Skeletal muscle satellite cell (primary cell): ENCODE results near the gene CACNA1I. TPM values are rescaled to one million over a fixed set of nuclear protein-coding genes. Genes with fewer than 3 reads are reported as not detected.
"Not testable (repeated sequence)": the region's sequence is repeated elsewhere in the genome, so short reads cannot be mapped to it uniquely, and the experiment has no call there.

Experiments used
- H3K27me3 ChIP-seq: 2 replicates; pipeline ENCODE4 v1.7.0; 2013; ENCODE audit warnings: low read length; ENCODE audit not compliant: control insufficient read depth, insufficient read depth
- H3K36me3 ChIP-seq: 2 replicates; pipeline ENCODE4 v1.7.0; 2013; ENCODE audit warnings: mild to moderate bottlenecking, control low read depth, low read length; ENCODE audit not compliant: insufficient read depth
- H3K4me1 ChIP-seq: 2 replicates; pipeline ENCODE4 v1.7.0; 2013; ENCODE audit warnings: low read length; ENCODE audit not compliant: control insufficient read depth, insufficient read depth
- H3K4me2 ChIP-seq: 2 replicates; pipeline ENCODE4 v1.7.0; 2013; ENCODE audit warnings: mild to moderate bottlenecking, low read length
- H3K4me3 ChIP-seq: 2 replicates; pipeline ENCODE4 v1.7.0; 2013; ENCODE audit warnings: low read length
- H3K9ac ChIP-seq: 2 replicates; pipeline ENCODE4 v1.7.0; 2013; ENCODE audit warnings: mild to moderate bottlenecking, low read depth, low read length, moderate library complexity
- H3K9me3 ChIP-seq: replicated peaks from 2 replicates; pipeline ENCODE4 v1.7.0; 2013; ENCODE audit warnings: mild to moderate bottlenecking, control low read depth, low read length
- total RNA-seq: library from RNA; depleted of rRNA; stranded (reverse); fragments of >200 nt; gene quantifications from 2 replicates; pipeline ENCODE4 v1.2.3, GENCODE V29; 2012; rRNA removed

The CACNA1I gene
- total RNA-seq = not detected in 2 replicates

GRCh38 chr22:39570665-39571064 lies at the start of gene CACNA1I:
TSS of gene CACNA1I (plus strand) at chr22:39570753. CDS start at chr22:39570753, 0 bp downstream.
- Histone ChIP-seq H3K9ac (no peak within 1 kb of the TSS), H3K4me3 (no peak within 1 kb of the TSS), H3K4me1 (peaks cover 12% of the 10 kb centered on the region), H3K27me3 (peaks cover 18% of the 10 kb centered on the region), H3K9me3 (no peaks in the 10 kb centered on the region), H3K36me3 (no peaks in the 10 kb centered on the region), H3K4me2 (no peak within 1 kb of the TSS)

- Histone ChIP-seq H3K4me1 (peaks cover 23% of the 10 kb centered on the region), H3K4me3 (peak overlapping the region; percentile 89), H3K9ac (peak overlapping the region; percentile 100), H3K4me2 (peak overlapping the region; percentile 95), H3K36me3 (peaks cover 50% of the 10 kb centered on the region)
- not testable (repeated sequence) for H3K9me3 ChIP-seq, H3K27me3 ChIP-seq
Observed at GRCh38 chr22:39521106-39521885, 49.3 kb upstream of the CACNA1I start.

DNA sequence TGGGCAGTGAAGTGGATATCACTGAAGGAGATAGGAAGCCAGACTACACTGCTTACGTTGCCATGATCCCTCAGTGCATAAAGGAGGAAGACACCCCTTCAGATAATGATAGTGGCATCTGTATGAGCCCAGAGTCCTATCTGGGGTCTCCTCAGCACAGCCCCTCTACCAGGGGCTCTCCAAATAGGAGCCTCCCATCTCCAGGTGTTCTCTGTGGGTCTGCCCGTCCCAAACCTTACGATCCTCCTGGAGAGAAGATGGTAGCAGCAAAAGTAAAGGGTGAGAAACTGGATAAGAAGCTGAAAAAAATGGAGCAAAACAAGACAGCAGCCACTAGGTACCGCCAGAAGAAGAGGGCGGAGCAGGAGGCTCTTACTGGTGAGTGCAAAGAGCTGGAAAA lies 48.5 kb upstream of the CACNA1I start:
- Histone ChIP-seq H3K4me3 (peak overlapping the region; percentile 89), H3K4me2 (peak overlapping the region; percentile 95), H3K36me3 (peaks cover 45% of the 10 kb centered on the region), H3K9ac (peak overlapping the region; percentile 100), H3K4me1 (peaks cover 23% of the 10 kb centered on the region)
- not testable (repeated sequence) for H3K9me3 ChIP-seq, H3K27me3 ChIP-seq

GRCh38 chr22:39522567-39523300 lies 47.8 kb upstream of the CACNA1I start:
- H3K9me3 ChIP-seq = no peaks in the 10 kb centered on the region
- H3K4me1 ChIP-seq = peaks cover 23% of the 10 kb centered on the region
- H3K27me3 ChIP-seq = no peaks in the 10 kb centered on the region
- H3K4me2 ChIP-seq = peak overlapping the region; percentile 95
- peak overlapping the region; percentile 89 for H3K4me3 ChIP-seq
- peaks cover 39% of the 10 kb centered on the region for H3K36me3 ChIP-seq
- peak overlapping the region; percentile 100 for H3K9ac ChIP-seq

GRCh38 chr22:39524089-39524752 lies 46.3 kb upstream of the CACNA1I start:
- Histone ChIP-seq H3K27me3 (no peaks in the 10 kb centered on the region), H3K4me2 (no peak overlapping the region), H3K4me1 (peaks cover 20% of the 10 kb centered on the region), H3K4me3 (no peak overlapping the region), H3K9ac (no peak overlapping the region), H3K36me3 (peaks cover 50% of the 10 kb centered on the region), H3K9me3 (no peaks in the 10 kb centered on the region)

GRCh38 chr22:39524753-39525657 lies 45.5 kb upstream of the CACNA1I start:
- H3K4me2 ChIP-seq = no peak overlapping the region
- H3K9me3 ChIP-seq = no peaks in the 10 kb centered on the region
- H3K4me1 ChIP-seq = peaks cover 26% of the 10 kb centered on the region
- H3K4me3 ChIP-seq = no peak overlapping the region
- peaks cover 57% of the 10 kb centered on the region for H3K36me3 ChIP-seq
- no peak overlapping the region for H3K9ac ChIP-seq
- H3K27me3 ChIP-seq = no peaks in the 10 kb centered on the region

- peaks cover 27% of the 10 kb centered on the region for H3K4me1 ChIP-seq
- no peak overlapping the region for H3K4me3 ChIP-seq
- no peaks in the 10 kb centered on the region for H3K9me3 ChIP-seq
- H3K27me3 ChIP-seq = no peaks in the 10 kb centered on the region
- H3K36me3 ChIP-seq = peaks cover 63% of the 10 kb centered on the region
- no peak overlapping the region for H3K9ac ChIP-seq
- H3K4me2 ChIP-seq = no peak overlapping the region
Observed at GRCh38 chr22:39525658-39525975, 44.9 kb upstream of the CACNA1I start.

GRCh38 chr22:39526736-39527171 lies 43.8 kb upstream of the CACNA1I start:
- peaks cover 38% of the 10 kb centered on the region for H3K4me1 ChIP-seq
- H3K9me3 ChIP-seq = no peaks in the 10 kb centered on the region
- H3K4me2 ChIP-seq = no peak overlapping the region
- H3K9ac ChIP-seq = no peak overlapping the region
- H3K36me3 ChIP-seq = peaks cover 61% of the 10 kb centered on the region
- no peaks in the 10 kb centered on the region for H3K27me3 ChIP-seq
- H3K4me3 ChIP-seq = no peak overlapping the region

DNA sequence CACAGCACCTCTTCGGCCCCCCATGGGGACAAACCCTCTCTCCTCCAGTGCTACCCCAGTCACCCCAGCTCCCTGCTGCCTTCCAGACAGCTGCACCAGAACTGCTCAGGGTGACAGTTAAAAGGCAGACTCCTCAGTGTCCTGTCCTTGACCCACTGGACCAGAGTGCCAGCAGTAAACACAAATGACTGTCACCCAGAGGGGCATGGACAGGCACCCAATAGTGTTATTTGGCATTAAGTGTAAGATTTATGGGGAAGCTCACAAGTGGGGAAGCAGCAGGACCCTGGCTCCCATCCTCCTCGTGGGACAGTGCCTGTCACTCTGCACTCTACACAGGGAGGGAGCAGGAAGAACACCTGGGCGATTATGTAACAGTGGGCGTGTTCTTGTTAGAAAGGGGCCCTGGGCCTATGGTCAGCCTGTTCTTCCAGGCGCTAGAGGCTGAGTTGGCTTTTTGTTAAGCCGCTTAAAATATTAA lies 43.0 kb upstream of the CACNA1I start:
- Histone ChIP-seq H3K4me1 (peaks cover 39% of the 10 kb centered on the region), H3K4me2 (no peak overlapping the region), H3K4me3 (no peak overlapping the region), H3K9ac (no peak overlapping the region), H3K36me3 (peaks cover 53% of the 10 kb centered on the region), H3K27me3 (no peaks in the 10 kb centered on the region), H3K9me3 (no peaks in the 10 kb centered on the region)

DNA sequence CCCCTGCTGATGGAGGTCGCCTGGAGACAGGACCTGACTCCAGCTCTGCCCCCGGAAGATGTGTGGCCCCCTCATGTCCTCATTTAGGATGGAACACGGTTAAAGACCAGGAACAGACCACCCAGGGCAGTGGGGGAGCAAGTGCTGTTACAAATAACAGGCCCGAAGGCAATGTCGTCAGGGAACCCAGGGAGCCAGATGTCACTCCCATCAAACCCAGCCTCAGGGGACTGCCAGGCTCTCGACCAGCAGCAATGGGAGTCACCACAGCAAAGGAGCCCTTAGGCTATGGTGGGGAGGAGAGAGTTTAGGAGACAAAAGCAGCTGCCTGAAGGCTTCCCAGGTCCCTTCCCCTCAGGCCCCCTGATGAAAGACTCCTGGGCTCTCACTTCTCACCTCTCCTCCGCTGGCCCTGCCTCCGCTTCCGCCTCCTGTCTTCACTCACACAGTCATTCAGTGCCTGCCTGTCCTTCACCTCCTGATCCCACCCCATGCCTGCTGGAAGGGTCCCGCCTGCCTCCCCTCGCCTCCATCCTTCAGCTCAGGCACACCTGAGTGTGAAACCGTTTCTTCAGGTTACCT lies 42.4 kb upstream of the CACNA1I start:
- Histone ChIP-seq H3K9me3 (no peaks in the 10 kb centered on the region), H3K4me3 (no peak overlapping the region), H3K4me1 (peaks cover 32% of the 10 kb centered on the region), H3K9ac (no peak overlapping the region), H3K36me3 (peaks cover 46% of the 10 kb centered on the region), H3K4me2 (peak overlapping the region; percentile 74), H3K27me3 (no peaks in the 10 kb centered on the region)
